Measurements from ENCODE around the gene MTUS2. TPM values are rescaled to one million over a fixed set of nuclear protein-coding genes. Genes with fewer than 3 reads are reported as not detected.

MTUS2 gene
- total and polyA plus RNA-seq, 10 of the 15 experiments (the other 5 are each of a cell fraction or from before 2014, with no cell fraction given): under 0.01 to 0.05 (median 0.02) TPM; not detected in 6

DNA sequence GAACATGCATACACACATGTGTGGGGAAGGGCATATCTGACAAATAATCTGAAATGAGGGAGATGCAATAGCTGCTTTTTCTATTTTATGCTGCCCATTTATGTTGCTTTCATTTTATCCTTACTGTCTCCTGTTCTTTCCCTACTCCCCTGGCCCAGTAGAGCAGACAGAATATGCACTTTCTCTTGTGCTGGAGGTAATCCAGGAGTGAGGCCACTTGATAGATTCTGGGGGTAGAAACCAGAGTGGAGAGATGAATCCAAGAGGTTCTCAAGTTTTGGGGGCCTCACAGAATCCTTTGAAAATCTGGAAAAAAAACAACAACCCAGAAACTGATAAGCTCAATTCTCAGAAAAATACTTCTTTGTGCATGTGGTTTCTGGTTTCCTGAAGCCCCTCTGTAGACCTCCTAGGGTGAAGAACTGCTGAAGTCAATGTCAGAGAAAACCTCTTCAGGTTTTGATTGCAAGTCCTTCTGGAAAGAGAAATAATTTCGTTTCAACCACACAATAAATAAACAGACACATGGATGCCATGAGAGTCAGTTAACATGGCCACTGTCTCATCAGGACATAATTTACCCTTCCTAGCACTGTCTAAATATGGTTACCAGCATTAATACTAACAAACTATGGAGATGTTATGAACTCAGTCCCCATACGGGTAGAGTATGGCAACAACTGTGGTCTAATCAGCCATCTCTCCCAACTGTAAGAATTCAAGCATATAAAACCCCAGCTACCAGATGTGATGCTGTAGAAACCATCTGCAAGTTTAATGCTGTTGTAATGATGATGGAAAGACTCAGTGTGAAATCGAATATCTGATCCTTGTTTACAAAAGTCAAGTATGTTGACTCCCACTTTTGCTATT, 419.8 kb downstream of the MTUS2 start:
- CTCF ChIA-PET: no interaction called here
- no peaks in the 10 kb centered on the region for H3K27me3 ChIP-seq (replicated peaks in 1 of 2; ENCODE audit: control insufficient read depth in 2 of 2, insufficient read depth in 2 of 2, low read length in 1 of 2)

DNA sequence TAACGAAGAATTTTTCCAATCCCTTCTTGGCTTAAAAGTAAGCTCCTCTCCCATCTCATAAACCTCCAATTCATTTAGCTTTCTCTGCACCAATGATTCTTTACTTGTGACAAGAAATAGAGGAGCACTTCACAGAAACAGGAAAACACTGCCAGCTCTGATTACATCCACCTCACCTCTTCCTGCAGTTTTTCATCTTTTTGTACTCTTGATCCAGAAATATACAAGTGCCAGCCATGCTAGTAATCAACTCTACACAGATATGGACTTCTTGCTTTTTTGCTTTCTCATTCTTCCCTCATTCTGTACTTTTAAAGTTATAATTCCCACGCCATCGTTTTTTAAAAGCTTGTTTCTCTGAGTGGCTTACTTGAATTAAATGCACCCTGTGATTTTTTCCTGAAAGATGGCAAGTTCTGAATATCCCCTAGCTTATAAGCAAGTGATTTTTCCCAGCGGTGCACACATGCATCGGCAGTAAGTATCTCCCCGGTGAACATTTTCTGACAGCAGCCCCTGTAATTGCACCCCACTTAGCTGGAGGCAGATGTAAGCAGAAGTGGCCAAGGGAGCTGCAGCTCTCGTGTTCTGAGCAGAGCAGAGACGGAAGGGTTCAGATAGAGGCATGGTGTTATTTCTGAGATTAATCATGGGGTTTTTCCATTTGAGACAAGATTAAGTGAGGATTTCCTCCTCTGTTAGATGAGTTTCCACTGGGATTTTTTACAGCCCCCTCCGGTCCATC, 434.7 kb downstream of the MTUS2 start:
- in situ Hi-C loops (cut with MboI) (no loop called here), intact Hi-C loops (cut with micrococcal nuclease; ENCODE audit: unreplicated experiment) (no loop called here)
- Histone ChIP-seq H3K4me2 (ENCODE audit: control insufficient read depth, insufficient read depth) (no peak overlapping the region), H3K79me2 (ENCODE audit: control insufficient read depth, insufficient read depth, low read length) (no peaks in the 10 kb centered on the region), H3K9me3 (replicated peaks; ENCODE audit: control insufficient read depth, insufficient read depth, low read length) (no peaks in the 10 kb centered on the region), H3K27me3 (replicated peaks in 1 of 2; ENCODE audit: control insufficient read depth in 2 of 2, insufficient read depth in 2 of 2, low read length in 1 of 2) (no peaks in the 10 kb centered on the region), H3K4me3 (no peak overlapping the region), H3K27ac (ENCODE audit: control insufficient read depth, insufficient read depth) (no peak overlapping the region), H3K36me3 (ENCODE audit: control insufficient read depth in 2 of 2, insufficient read depth in 2 of 2, low read length in 1 of 2) (no peaks in the 10 kb centered on the region), H3K4me1 (ENCODE audit: control insufficient read depth, insufficient read depth, low read length) (0 out of 2 replicates have a peak, but pooled peaks cover 2% of the 10 kb centered on the region), H4K20me1 (ENCODE audit: control insufficient read depth, insufficient read depth) (no peaks in the 10 kb centered on the region), H2AFZ (ENCODE audit: control insufficient read depth, low read depth, low read length) (no peak overlapping the region), H3K9ac (ENCODE audit: control insufficient read depth, insufficient read depth, low read length) (no peak overlapping the region)
- DNase-seq (ENCODE audit: low read depth, low spot score) (no peak), ATAC-seq (no peak), FAIRE-seq (peak; percentile 44)
- CTCF ChIA-PET: interaction anchor here (1.0 kb wide), 1 partner anchor 22 kb away, joined by 3 read pairs; no protein-coding TSS in a partner anchor
- SMC1A ChIA-PET (ENCODE audit: uncharacterized antibody, unreplicated experiment): no interaction called here
- TF ChIP-seq JUNB (IDR thresholded peaks at IDR 0.05) (0 out of 2 replicates have a peak, but pooled peaks have one; percentile 18), CUX1 (IDR thresholded peaks at IDR 0.05; ENCODE audit: insufficient replicate concordance, low read depth, low read length) (no peak), SPI1 (IDR thresholded peaks at IDR 0.05; ENCODE audit: borderline replicate concordance, insufficient read depth, low read depth, low read length) (no peak)
- 2% methylated on average over 9 of the region's 9 CpGs for WGBS (ENCODE audit: insufficient coverage, insufficient replicate concordance, low lambda C conversion rate, missing lambda C conversion rate)
- no TSS peak for BruUV-seq (replicated peaks)
- POLR2A ChIA-PET: no interaction called here
- RAD21 ChIA-PET (ENCODE audit: unreplicated experiment): no interaction called here

More for the DNA sequence above, 419.8 kb downstream of the MTUS2 start:
- Histone ChIP-seq H4K20me1 (ENCODE audit: control insufficient read depth, insufficient read depth) (no peaks in the 10 kb centered on the region), H3K9ac (ENCODE audit: control insufficient read depth, insufficient read depth, low read length) (no peak overlapping the region), H3K4me1 (ENCODE audit: control insufficient read depth, insufficient read depth, low read length) (no peaks in the 10 kb centered on the region), H2AFZ (ENCODE audit: control insufficient read depth, low read depth, low read length) (no peak overlapping the region), H3K4me2 (ENCODE audit: control insufficient read depth, insufficient read depth) (no peak overlapping the region), H3K79me2 (ENCODE audit: control insufficient read depth, insufficient read depth, low read length) (no peaks in the 10 kb centered on the region), H3K4me3 (no peak overlapping the region), H3K27ac (ENCODE audit: control insufficient read depth, insufficient read depth) (no peak overlapping the region), H3K9me3 (replicated peaks; ENCODE audit: control insufficient read depth, insufficient read depth, low read length) (no peaks in the 10 kb centered on the region; the same call in 2 of the 3 replicates), H3K36me3 (ENCODE audit: control insufficient read depth in 2 of 2, insufficient read depth in 2 of 2, low read length in 1 of 2) (no peaks in the 10 kb centered on the region)
- no TSS peak for BruUV-seq (replicated peaks)
- TF ChIP-seq, protein P1, sequence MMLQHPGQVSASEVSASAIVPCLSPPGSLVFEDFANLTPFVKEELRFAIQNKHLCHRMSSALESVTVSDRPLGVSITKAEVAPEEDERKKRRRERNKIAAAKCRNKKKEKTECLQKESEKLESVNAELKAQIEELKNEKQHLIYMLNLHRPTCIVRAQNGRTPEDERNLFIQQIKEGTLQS (IDR thresholded peaks at IDR 0.05; ENCODE audit: borderline replicate concordance, extremely low read depth, low read depth, low read length): no peak
- TF ChIP-seq FOXK2 (IDR thresholded peaks at IDR 0.05) (no peak), NFYA (IDR thresholded peaks at IDR 0.05; ENCODE audit: borderline replicate concordance, low read depth, low read length) (no peak), IKZF2 (IDR thresholded peaks at IDR 0.05) (no peak), CEBPB (IDR thresholded peaks at IDR 0.05; ENCODE audit: borderline replicate concordance in 1 of 2, low read depth in 2 of 2, low read length in 2 of 2) (no peak)
- ATAC-seq: no peak
- no peak for FAIRE-seq
- intact Hi-C loops (cut with micrococcal nuclease; ENCODE audit: unreplicated experiment): no loop called here
- RAD21 ChIA-PET (ENCODE audit: unreplicated experiment): no interaction called here
- SMC1A ChIA-PET (ENCODE audit: uncharacterized antibody, unreplicated experiment): interaction anchor here (0.6 kb wide), 1 partner anchor 114 kb away, joined by 3 read pairs; no protein-coding TSS in a partner anchor
- 1% methylated on average over 3 of the region's 3 CpGs for WGBS (ENCODE audit: insufficient coverage, insufficient replicate concordance, low lambda C conversion rate, missing lambda C conversion rate)
- no peak for DNase-seq (ENCODE audit: low read depth, low spot score)
- in situ Hi-C loops (cut with MboI): no loop called here
- POLR2A ChIA-PET: no interaction called here
